Femur (tissue), 1 donor: Measurements from ENCODE around the gene ANXA3.
A peak's percentile ranks its signal among the peaks of the same experiment; 100 is the strongest.

ENCODE experiments used
- DNase-seq: peaks from one replicate; pipeline ENCODE4 v3.0.0-alpha.2; 2017

Gene ANXA3

DNA sequence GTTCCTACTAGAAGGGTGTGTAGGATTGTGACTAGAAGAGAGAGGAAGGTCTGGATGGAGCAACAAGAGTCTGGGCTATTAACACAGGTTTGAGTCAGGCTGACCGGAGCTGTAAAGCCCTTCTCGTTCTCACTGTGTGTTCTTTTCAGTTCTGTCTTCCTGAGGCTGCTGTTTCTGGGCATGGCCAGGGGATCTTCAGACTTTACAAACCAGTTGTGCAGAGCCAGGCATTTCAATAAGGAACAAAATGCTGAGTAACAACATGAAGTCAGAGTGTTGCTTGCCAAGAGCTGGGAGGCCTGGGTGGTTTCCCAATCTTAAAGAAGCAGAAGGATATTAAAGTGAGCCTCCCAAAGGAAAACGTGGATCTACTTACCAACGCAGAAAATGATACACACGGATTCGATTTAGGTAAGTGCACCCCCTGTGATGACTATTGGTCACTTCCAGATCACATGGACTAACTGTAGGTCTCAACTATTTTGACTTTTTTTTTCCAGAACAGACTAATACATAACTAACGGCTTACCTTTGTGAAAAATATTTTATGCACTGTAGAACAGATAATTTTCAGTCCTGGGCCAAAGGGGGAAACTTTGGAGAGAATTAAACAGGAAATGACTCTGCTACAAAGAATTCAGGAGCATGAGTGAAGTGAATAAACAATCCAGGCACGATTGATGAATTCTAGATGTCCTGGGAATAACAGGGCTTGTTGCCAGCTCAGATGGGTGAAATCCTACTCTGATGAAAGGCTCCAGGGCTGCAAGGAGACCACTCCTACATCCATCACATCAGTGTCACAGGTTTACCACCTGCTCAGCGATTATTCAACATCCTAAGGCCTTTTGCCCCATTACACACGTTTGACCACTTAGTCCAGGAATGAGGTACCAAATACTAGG, 94.5 kb downstream of the ANXA3 start:
- DNase-seq = peak; percentile 90

DNA sequence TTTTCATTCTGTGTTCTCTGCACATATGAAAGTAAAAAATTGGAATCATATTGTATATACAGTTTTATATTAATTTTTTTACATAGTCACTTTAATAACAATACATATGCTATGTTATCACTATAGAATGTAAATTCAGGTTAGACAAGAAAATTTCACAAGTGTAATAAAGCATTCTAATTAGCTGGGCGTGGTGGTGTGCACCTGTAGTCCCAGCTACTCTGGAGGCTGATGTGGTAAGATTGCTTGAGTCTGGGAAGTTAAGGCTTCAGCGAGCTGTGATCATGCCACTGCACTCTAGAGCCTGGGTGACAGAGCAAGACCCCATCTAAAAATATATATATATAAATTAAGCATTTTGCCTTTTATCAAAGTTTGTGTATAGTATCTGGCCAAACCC, 95.7 kb downstream of the ANXA3 start:
- DNase-seq = no peak

DNA sequence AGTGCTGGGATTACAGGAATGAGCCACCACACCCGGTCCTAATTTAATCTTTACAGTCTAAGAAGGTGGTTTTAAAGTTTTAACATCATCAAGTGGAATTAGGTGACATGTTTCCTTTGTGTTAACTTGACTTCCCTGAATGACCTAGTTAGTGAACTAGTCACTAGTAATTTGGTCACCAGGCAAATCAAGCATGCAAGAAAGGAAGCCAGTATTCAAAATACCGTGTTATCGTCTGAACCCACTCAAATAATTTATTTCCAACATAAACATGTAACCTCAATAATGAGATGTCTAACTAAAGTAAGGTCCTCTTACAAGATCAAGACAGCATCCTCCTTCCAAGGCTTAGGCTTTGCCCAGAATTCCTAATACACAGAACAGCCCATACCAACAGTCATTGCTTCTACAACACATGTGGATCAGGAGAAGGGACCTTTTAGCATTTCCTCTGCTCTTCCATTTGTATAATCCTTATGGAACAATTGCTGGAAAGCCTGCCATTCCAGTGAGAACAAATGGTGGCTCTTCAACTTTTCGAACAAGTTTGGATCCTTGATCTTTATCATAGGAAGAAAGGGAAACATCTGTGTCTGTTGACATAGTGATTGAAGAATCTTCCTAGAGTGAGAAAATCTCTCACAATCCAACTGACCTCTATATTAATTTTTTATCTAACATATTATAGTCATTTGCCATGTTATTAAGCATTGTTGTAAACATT, 97.2 kb downstream of the ANXA3 start:
- DNase-seq = no peak

DNA sequence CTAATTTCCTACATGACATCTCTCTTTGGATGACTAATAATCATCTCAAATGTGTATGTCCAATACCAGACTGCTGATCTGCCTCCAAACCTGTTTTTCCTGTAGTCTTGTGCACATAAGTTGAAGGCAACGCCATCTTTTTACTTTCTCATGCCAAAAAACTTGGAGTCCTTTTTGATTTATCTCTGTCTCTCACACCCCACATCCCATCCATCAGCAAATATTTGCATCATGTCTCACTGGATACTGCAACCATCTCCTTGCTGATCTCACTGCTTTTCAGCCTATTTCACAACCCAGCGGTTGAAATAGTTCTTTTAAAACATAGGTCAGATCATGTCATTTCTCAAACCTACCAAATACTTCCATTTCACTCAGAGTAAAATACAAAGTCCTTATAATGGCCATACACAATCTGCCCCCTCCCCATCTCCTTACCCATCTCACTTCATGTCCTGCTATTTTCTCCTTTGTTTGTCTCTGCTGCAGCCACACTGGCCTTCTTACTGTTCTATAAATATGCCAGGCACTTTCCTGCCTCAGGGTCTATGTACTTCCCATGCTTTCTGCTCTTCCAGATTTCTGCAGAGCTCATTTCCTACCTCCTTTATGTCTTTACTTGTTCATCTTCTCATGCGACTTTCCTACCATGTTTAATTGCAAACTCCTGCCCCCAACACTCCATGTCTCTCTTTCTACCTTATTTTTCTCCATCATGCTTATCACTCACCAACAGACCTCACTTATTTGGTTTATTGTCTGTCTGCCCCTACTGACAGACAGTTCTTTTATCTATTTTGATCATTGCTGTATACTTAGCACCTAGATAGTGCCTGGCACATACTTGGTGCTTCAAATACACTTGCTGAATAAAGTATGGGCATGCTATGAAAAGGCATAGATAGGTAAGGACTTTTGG, 98.8 kb downstream of the ANXA3 start:
- DNase-seq = no peak

DNA sequence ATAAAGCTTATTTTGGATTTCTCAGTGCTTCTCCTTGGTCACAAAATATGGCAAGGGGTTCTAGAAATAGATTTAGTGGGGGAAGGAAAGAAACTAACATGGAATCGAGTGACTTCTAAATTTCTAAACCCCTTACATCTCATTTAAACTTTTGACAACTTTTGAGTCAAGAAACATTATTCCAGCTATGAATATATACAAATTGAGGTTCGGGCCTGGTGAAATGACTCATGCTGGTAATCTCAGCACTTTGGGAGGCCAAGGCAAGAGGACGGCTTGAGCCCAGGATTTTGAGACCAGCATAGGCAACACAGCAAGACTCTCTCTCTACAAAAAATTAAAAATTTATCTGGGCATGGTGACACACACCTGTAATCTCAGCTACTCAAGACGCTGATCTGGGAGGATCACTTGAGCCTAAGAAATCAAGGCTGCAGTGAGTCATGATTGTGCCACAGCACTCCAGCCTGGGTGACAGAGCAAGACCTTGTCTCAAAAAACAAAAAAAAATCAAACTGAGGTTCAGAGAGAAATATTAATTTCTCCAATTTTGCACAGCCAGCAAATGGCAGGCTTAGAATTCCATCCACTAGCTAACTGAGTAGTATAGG, 99.8 kb downstream of the ANXA3 start:
- no peak for DNase-seq

DNA sequence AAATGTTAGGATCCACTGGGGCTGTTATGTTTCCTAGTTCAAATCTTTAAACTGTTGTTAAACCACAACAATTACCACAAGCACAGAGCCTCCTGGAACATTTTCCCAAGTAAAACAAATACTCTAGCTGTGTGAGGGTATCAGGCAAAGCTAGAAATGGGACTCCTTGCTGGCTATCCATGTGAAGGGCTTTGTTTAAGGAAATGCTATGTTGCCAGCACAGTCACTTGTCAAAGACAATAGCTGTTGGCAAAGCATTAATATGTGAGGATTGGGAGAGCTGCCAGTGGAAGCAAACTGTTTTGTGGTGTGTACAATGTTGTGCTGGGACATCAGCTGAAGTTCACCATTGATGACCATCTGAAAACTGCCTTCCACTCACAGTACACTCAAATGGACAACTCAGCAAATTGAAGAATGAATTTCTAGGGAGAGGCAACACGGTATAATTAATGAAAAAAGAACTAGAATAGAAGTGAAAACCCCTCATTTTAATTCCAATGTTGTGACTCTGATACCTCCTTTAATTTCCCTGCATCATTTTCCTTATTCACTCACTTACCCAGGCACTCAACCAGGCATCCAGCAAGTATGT, 100.8 kb downstream of the ANXA3 start:
- no peak for DNase-seq

DNA sequence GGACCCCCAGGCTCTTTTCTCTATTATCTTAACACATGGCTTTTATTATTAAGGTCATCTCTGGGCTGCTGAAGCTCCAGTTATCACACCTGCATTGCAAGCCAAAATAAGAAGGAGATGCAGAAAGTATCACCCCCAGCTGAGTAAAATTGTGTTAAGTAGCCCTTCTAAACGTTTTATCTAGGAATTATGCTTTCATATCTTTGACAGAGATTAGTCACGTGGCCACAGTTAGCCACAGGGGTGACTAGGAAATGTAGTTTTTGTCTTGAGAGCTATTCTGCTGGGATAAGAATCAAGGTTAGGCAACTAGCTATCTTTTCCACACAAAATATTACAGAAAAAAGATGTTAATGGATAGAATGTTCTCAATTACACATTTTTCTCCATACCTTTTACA, 102.1 kb downstream of the ANXA3 start:
- no peak for DNase-seq

DNA sequence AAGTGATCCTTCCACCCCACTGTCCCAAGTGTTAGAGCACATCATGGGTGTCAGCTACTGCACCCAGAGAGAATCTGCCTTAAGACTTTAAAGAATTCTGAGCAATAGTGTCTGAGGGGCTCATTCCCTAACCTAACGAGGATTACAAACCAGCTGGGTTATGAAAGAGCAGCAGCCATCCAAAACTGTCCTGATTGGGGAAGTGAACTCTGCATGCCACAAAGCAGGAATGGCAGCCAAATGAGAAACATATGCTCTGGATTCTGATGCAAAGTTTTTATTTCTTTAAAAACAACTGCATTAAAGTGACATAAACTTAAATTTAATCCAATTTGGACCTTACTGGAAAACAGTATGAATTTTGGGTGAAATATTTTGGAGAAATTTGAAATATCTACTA, 103.2 kb downstream of the ANXA3 start:
- DNase-seq = peak; percentile 33

DNA sequence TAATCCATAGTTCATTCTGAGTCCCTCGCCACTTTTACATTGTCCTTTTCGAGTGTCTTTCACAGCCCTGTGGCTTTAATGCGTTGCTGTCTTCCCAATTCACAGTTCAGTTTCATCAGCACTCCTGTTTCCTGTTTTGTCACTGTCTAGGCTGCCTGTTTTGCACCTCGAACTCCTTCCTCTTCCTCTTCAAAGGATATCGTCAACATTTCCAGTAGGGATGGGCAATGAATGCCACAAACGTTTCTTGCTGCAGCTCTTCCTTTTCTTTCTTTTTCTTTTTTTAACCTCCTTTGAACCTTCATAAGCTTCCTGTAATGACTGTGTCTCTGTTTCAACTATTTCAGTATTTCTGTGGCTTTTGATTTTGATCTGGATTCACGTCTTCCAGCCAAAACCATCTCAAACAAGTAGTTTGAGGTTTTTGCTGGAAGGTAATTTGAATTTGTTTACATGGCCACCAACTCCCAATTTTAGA, 105.4 kb downstream of the ANXA3 start:
- no peak for DNase-seq

DNA sequence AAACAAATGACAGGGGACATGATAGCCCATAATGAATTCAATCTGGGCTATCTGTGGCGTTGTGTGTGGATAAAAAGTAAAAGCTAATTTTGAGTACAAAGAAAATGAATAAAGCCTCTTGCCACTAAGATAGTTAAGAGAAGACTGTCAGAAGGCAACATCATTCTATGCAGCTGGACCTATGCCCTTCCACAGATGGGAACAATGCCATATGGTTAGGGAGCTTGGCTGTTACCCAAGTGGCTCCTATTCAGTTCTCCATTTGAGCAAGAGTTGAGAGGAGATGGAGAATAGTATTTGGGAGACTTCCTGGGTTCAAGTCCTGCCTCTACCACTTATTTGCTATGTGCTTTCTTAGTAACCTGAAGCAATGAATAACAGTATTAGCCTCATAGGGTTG, 107.7 kb downstream of the ANXA3 start:
- DNase-seq = peak; percentile 28

DNA sequence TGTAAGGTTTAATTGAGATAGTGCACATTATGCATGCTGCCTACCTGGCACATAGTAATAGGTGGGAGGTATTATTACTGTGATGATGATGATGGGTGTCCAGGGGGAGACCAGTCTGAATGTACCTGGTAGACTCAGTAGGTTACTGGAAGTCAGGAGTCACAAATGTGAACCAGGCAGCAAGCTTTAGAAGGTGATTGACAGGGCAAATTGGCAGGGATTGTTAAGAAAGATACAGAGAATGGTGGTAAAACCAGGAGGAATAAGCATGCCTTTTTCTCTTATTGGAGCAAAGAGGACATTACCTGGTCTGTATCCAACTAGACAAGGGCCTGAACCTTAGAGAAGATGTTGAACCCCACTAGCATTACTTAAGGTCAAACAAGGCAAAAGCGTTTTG, 108.1 kb downstream of the ANXA3 start:
- no peak for DNase-seq
